SK-N-MC (cell line): ENCODE results near the gene STS.

Experiments used
- EZH2 ChIP-seq: fragments of 200-600 bp; sonication (generic); IDR thresholded peaks from one replicate; pipeline ENCODE4 v1.6.1; 2017; ENCODE audit warnings: antibody characterized with exemption
- FOXP2 ChIP-seq: optimal IDR thresholded peaks from 2 replicates; pipeline ENCODE3; 2011; ENCODE audit warnings: mild to moderate bottlenecking, moderate library complexity; ENCODE audit not compliant: insufficient read depth; ENCODE audit errors: extremely low read length, control extremely low read depth
- POLR2AphosphoS5 ChIP-seq: IDR thresholded peaks from 2 replicates; pipeline ENCODE4 v1.6.1; 2012; ENCODE audit warnings: mild to moderate bottlenecking, low read depth, low read length, borderline replicate concordance

GRCh38 chrX:7109838-7110793 lies 37.4 kb upstream of the STS start:
- no peak for TF ChIP-seq POLR2AphosphoS5
- TF ChIP-seq EZH2 = no peak
- TF ChIP-seq FOXP2 = no peak
